ENCODE measurements around the gene RAB11FIP5. TPM values are rescaled to one million over a fixed set of nuclear protein-coding genes. Genes with fewer than 3 reads are reported as not detected.

The RAB11FIP5 gene
- total and polyA plus RNA-seq, 9 of the 15 experiments (the other 6 are each of a cell fraction or from before 2014, with no cell fraction given), result 1.7 to 14.4 (median 6.4) TPM

DNA sequence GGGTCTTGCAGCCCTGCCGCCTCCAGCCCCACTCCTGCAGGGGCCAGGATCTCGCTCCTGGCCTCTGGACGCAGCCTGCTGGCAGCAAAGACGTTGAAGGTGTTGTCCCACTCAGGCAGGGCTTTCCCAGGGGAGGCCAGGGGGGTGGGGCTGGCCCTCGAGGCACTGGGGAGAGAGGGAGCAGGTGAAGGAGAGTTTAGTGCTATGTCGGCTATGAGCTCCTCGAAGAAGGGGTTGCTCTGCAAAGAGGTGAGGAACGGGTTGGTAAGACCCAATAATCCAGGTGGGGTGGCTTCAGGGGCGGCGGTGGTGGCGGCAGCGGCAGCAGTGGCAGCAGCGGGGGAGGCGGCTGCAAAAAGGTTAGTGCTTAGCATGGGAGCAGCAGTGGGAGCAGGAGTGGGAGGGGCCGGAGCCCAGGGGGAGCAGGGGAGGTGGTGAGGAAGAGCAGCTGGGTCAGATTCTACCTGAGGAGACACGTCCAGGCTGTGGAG, 31.5 kb downstream of the RAB11FIP5 start (continued):
- TF ChIP-seq, protein P1, sequence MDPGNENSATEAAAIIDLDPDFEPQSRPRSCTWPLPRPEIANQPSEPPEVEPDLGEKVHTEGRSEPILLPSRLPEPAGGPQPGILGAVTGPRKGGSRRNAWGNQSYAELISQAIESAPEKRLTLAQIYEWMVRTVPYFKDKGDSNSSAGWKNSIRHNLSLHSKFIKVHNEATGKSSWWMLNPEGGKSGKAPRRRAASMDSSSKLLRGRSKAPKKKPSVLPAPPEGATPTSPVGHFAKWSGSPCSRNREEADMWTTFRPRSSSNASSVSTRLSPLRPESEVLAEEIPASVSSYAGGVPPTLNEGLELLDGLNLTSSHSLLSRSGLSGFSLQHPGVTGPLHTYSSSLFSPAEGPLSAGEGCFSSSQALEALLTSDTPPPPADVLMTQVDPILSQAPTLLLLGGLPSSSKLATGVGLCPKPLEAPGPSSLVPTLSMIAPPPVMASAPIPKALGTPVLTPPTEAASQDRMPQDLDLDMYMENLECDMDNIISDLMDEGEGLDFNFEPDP (CRISPR knock-in tag; IDR thresholded peaks at IDR 0.05), result no peak
- no peak for TF ChIP-seq ZNF668 (CRISPR knock-in tag; IDR thresholded peaks at IDR 0.05)
- no peak for TF ChIP-seq TCF7 (IDR thresholded peaks at IDR 0.05; ENCODE audit: borderline replicate concordance)

DNA sequence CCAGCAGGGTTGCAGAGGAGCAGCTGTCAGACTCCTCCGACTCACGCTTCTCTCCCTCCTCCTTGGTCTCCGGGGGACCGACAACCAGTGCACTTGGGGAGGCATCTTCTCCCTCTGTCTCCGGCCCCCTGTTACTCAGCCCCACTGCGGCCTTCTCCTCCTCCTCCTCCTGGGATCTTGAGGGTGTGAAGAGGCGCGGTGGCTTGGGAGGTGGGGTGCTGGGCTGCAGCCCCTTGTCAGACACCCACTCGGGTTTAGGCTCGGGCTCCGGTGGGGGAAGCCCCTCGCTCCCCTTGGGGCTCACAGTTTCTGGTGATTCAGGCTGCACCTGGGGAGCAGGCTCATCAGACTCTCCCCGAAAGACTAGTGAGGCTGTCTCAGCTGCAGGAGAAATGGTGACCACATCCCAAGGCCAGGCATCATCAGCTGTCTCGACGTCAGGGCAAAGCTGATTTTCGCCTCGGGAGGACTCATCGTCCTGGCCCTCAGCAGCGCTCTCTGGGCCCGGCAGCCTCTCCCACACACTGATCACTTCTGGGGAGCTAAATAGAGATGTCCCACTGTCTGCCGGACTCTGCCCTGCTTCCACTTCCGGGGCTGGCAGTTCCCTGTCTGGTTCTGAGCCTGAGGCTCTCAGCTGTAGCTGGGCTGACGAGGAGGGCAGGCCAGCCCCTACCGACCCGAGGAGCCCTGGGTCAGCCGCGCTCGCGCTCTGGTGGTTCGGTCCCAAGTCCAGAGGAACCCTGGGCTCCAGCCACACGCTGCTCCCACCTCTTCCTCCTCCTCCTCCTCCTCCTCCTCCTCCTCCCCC, 32.2 kb downstream of the RAB11FIP5 start:
- Histone ChIP-seq H4K20me1 (replicated peaks; ENCODE audit: control insufficient read depth, insufficient read depth, low read length) (peaks cover 34% of the 10 kb centered on the region), H3K4me1 (replicated peaks in 1 of 2; ENCODE audit: control insufficient read depth in 2 of 2, insufficient read depth in 2 of 2, low read length in 2 of 2) (peaks cover 0 to 22% of the 10 kb centered on the region in 2 experiments; a peak in 4 of 5 replicates), H2AFZ (ENCODE audit: low read depth, low read length) (no peak overlapping the region), H3K4me2 (ENCODE audit: insufficient read depth, low read length) (no peak overlapping the region), H3K27ac (ENCODE audit: extremely low read depth, low read depth, low read length) (no peak overlapping the region), H3K9ac (ENCODE audit: insufficient read depth in 1 of 2, low read depth in 2 of 2, low read length in 2 of 2) (peak overlapping the region in 1 of 2 experiments; percentile 69; a peak in 2 of 4 replicates), H3K9me3 (replicated peaks; ENCODE audit: control insufficient read depth, insufficient read depth, low read depth, low read length) (no peaks in the 10 kb centered on the region), H3K36me3 (ENCODE audit: control insufficient read depth, insufficient read depth, low read length) (no peaks in the 10 kb centered on the region), H3K9me1 (ENCODE audit: control insufficient read depth, insufficient read depth, low read length) (no peaks in the 10 kb centered on the region), H3K79me2 (ENCODE audit: control insufficient read depth, insufficient read depth, low read length) (no peaks in the 10 kb centered on the region), H3K4me3 (no peak overlapping the region), H3K27me3 (ENCODE audit: control insufficient read depth in 2 of 2, insufficient read depth in 2 of 2, low read length in 2 of 2) (peaks cover 0 to 5% of the 10 kb centered on the region in 2 experiments; a peak in 2 of 5 replicates)
- WGBS (ENCODE audit: insufficient coverage, low coverage, missing lambda C conversion rate), result 42% methylated on average over 14 of the region's 31 CpGs
- BruUV-seq (replicated peaks), result no TSS peak
- intact Hi-C loops (cut with micrococcal nuclease) (no loop called here), in situ Hi-C loops (cut with MboI) (no loop called here)
- CTCF ChIA-PET (ENCODE audit: low intra/inter-chr PET ratio), result interaction anchor here (0.6 kb wide), 1 partner anchor 78 kb away, joined by 3 read pairs; no protein-coding TSS in a partner anchor
- DNase-seq (ENCODE audit: extremely low read depth in 1 of 4, low spot score in 3 of 4) (no peak), FAIRE-seq (no peak), ATAC-seq (no peak)
- POLR2A ChIA-PET, result interaction anchor here (0.6 to 1.0 kb wide), 3 partner anchors 9 to 577 kb away, joined by 3 to 5 read pairs (median 3); partner anchors contain the start of gene SFXN5
- TF ChIP-seq, protein P2, sequence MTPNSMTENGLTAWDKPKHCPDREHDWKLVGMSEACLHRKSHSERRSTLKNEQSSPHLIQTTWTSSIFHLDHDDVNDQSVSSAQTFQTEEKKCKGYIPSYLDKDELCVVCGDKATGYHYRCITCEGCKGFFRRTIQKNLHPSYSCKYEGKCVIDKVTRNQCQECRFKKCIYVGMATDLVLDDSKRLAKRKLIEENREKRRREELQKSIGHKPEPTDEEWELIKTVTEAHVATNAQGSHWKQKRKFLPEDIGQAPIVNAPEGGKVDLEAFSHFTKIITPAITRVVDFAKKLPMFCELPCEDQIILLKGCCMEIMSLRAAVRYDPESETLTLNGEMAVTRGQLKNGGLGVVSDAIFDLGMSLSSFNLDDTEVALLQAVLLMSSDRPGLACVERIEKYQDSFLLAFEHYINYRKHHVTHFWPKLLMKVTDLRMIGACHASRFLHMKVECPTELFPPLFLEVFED (CRISPR knock-in tag; conservative IDR thresholded peaks at IDR 0.05), result no peak
- TF ChIP-seq ZNF778 (CRISPR knock-in tag; IDR thresholded peaks at IDR 0.05), result no peak
- TF ChIP-seq KAT2B (IDR thresholded peaks at IDR 0.05; ENCODE audit: low read depth, low read length), result no peak
- no peak for TF ChIP-seq ETV6 (IDR thresholded peaks at IDR 0.05; ENCODE audit: borderline replicate concordance in 1 of 2, low read depth in 2 of 2, low read length in 1 of 2)
- TF ChIP-seq ETV6 (CRISPR knock-in tag; IDR thresholded peaks at IDR 0.05; ENCODE audit: borderline replicate concordance), result no peak
- no peak for TF ChIP-seq SNIP1 (IDR thresholded peaks at IDR 0.05; ENCODE audit: low read depth)
- TF ChIP-seq RBM39 (optimal IDR thresholded peaks at IDR 0.05; ENCODE audit: low read depth, low read length), result no peak
- TF ChIP-seq GTF2A2 (tag; IDR thresholded peaks at IDR 0.05), result no peak
- no peak for TF ChIP-seq BRF1 (IDR thresholded peaks at IDR 0.05; ENCODE audit: borderline replicate concordance, extremely low read depth, insufficient read length)
- TF ChIP-seq BACH1 (tag; IDR thresholded peaks at IDR 0.05), result no peak
- TF ChIP-seq TEAD4 (IDR thresholded peaks at IDR 0.05; ENCODE audit: low read length), result no peak
- TF ChIP-seq TEAD4 (CRISPR knock-in tag; IDR thresholded peaks at IDR 0.05; ENCODE audit: borderline replicate concordance), result no peak
- TF ChIP-seq RBM15 (IDR thresholded peaks at IDR 0.05; ENCODE audit: insufficient read depth, low read length), result no peak
